GM12878 (cell line): ENCODE data around the gene ZDHHC18. TPM values are rescaled to one million over a fixed set of nuclear protein-coding genes. Genes with fewer than 3 reads are reported as not detected.

Experiments
- BCL11A ChIP-seq: IDR thresholded peaks from 2 replicates; pipeline ENCODE4 v1.6.1; 2011; ENCODE audit warnings: low read depth, low read length
- CHD2 ChIP-seq: IDR thresholded peaks from 2 replicates; pipeline ENCODE4 v1.6.1; 2011; ENCODE audit warnings: low read depth, low read length, improper control_type of control experiment, borderline replicate concordance
- E4F1 ChIP-seq: fragments of 450-650 bp; IDR thresholded peaks from 2 replicates; pipeline ENCODE4 v1.6.1; 2018; ENCODE audit warnings: borderline replicate concordance, mild to moderate bottlenecking; ENCODE audit not compliant: partially characterized antibody
- EP300 ChIP-seq, 2 experiments: fragments of 150-350 bp in 1 of 2; IDR thresholded peaks; 2 replicates each; pipeline ENCODE4 v1.6.1; 2011 to 2012; ENCODE audit warnings: low read depth in 2 of 2, low read length in 2 of 2, borderline replicate concordance in 1 of 2, improper control_type of control experiment in 1 of 2, inconsistent platforms in 1 of 2; ENCODE audit not compliant: control insufficient read depth in 1 of 2
- HDGF ChIP-seq: fragments of 450-650 bp; IDR thresholded peaks from 2 replicates; pipeline ENCODE4 v1.6.1; 2016; ENCODE audit warnings: antibody characterized with exemption
- IKZF2 ChIP-seq, 2 experiments: fragments of 450-650 bp; IDR thresholded peaks; 2 replicates each; pipeline ENCODE4 v1.6.1; 2017; ENCODE audit warnings: mild to moderate bottlenecking in 2 of 2, moderate library complexity in 2 of 2
- MTA2 ChIP-seq: fragments of 450-650 bp; IDR thresholded peaks from 2 replicates; pipeline ENCODE4 v1.6.1; 2016; ENCODE audit warnings: low read depth, mild to moderate bottlenecking, moderate library complexity
- PAX8 ChIP-seq: fragments of 450-650 bp; IDR thresholded peaks from 2 replicates; pipeline ENCODE4 v1.6.1; 2017; ENCODE audit warnings: mild to moderate bottlenecking, moderate library complexity
- POLR2A ChIP-seq: IDR thresholded peaks from 2 replicates; pipeline ENCODE4 v1.6.1; 2011; ENCODE audit warnings: low read depth, mild to moderate bottlenecking, low read length
- TAF1 ChIP-seq: IDR thresholded peaks from 2 replicates; pipeline ENCODE4 v1.6.1; 2011; ENCODE audit warnings: mild to moderate bottlenecking, low read depth, low read length, borderline replicate concordance
- TCF12 ChIP-seq: IDR thresholded peaks from 2 replicates; pipeline ENCODE4 v1.6.1; 2011; ENCODE audit warnings: low read depth, mild to moderate bottlenecking, low read length
- polyA plus RNA-seq, 11 experiments: library from polyadenylated mRNA; depleted of rRNA in 4 of 11; unstranded in 6 of 11; stranded (reverse) in 5 of 11; fragments of >200 nt; fragmentation: Nextera tagmentation in 4 of 11; fragmentation: Illumina TruSeq in 1 of 11; extraction: Ambion mirVana in 4 of 11; extraction: Trizol in 1 of 11; gene quantifications; 1 replicate in 1 of 11; 2 replicates in 10 of 11; pipeline versions ENCODE4 v1.2.1 to v1.2.3, GENCODE V29; 2011 to 2016; ENCODE audit warnings: inconsistent platforms in 2 of 11, missing spikeins in 2 of 11, low read depth in 1 of 11
- total RNA-seq, 4 experiments: library from RNA; depleted of rRNA in 3 of 4; stranded (reverse); fragments of >200 nt in 3 of 4; fragmentation: Illumina TruSeq in 1 of 4; extraction: Trizol in 1 of 4; gene quantifications; 2 replicates each; pipeline versions ENCODE4 v1.2.1 to v1.2.3, GENCODE V29; 2013 to 2021
- TF ChIP-seq, protein P1 (sequence below): IDR thresholded peaks from 2 replicates; pipeline ENCODE4 v1.6.1; 2012; ENCODE audit warnings: improper control_type of control experiment, low read depth, low read length; ENCODE audit not compliant: insufficient replicate concordance
- TF ChIP-seq, protein P2 (sequence below): fragments of 450-650 bp; IDR thresholded peaks from 2 replicates; pipeline ENCODE4 v1.6.1; 2017; ENCODE audit warnings: mild to moderate bottlenecking, low read depth, inconsistent platforms; ENCODE audit not compliant: poor library complexity, severe bottlenecking
- TF ChIP-seq, protein P3 (sequence below): fragments of 450-650 bp; IDR thresholded peaks from 2 replicates; pipeline ENCODE4 v1.6.1; 2017; ENCODE audit warnings: mild to moderate bottlenecking
- TF ChIP-seq, protein P4 (sequence below): fragments of 450-650 bp; formaldehyde crosslinking; IDR thresholded peaks from 2 replicates; pipeline ENCODE4 v1.4.0; 2022; ENCODE audit warnings: mild to moderate bottlenecking, moderate library complexity

ZDHHC18 gene
- total and polyA plus RNA-seq, 10 of the 15 experiments (the other 5 are each of a cell fraction or from before 2014, with no cell fraction given), result 0.40 to 81.2 (median 21.3) TPM

- TF ChIP-seq, protein P1, sequence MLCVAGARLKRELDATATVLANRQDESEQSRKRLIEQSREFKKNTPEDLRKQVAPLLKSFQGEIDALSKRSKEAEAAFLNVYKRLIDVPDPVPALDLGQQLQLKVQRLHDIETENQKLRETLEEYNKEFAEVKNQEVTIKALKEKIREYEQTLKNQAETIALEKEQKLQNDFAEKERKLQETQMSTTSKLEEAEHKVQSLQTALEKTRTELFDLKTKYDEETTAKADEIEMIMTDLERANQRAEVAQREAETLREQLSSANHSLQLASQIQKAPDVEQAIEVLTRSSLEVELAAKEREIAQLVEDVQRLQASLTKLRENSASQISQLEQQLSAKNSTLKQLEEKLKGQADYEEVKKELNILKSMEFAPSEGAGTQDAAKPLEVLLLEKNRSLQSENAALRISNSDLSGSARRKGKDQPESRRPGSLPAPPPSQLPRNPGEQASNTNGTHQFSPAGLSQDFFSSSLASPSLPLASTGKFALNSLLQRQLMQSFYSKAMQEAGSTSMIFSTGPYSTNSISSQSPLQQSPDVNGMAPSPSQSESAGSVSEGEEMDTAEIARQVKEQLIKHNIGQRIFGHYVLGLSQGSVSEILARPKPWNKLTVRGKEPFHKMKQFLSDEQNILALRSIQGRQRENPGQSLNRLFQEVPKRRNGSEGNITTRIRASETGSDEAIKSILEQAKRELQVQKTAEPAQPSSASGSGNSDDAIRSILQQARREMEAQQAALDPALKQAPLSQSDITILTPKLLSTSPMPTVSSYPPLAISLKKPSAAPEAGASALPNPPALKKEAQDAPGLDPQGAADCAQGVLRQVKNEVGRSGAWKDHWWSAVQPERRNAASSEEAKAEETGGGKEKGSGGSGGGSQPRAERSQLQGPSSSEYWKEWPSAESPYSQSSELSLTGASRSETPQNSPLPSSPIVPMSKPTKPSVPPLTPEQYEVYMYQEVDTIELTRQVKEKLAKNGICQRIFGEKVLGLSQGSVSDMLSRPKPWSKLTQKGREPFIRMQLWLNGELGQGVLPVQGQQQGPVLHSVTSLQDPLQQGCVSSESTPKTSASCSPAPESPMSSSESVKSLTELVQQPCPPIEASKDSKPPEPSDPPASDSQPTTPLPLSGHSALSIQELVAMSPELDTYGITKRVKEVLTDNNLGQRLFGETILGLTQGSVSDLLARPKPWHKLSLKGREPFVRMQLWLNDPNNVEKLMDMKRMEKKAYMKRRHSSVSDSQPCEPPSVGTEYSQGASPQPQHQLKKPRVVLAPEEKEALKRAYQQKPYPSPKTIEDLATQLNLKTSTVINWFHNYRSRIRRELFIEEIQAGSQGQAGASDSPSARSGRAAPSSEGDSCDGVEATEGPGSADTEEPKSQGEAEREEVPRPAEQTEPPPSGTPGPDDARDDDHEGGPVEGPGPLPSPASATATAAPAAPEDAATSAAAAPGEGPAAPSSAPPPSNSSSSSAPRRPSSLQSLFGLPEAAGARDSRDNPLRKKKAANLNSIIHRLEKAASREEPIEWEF, result peak; percentile 25
- TF ChIP-seq, protein P2, sequence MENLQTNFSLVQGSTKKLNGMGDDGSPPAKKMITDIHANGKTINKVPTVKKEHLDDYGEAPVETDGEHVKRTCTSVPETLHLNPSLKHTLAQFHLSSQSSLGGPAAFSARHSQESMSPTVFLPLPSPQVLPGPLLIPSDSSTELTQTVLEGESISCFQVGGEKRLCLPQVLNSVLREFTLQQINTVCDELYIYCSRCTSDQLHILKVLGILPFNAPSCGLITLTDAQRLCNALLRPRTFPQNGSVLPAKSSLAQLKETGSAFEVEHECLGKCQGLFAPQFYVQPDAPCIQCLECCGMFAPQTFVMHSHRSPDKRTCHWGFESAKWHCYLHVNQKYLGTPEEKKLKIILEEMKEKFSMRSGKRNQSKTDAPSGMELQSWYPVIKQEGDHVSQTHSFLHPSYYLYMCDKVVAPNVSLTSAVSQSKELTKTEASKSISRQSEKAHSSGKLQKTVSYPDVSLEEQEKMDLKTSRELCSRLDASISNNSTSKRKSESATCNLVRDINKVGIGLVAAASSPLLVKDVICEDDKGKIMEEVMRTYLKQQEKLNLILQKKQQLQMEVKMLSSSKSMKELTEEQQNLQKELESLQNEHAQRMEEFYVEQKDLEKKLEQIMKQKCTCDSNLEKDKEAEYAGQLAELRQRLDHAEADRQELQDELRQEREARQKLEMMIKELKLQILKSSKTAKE, result peak; percentile 85
- no peak; the same call in 1 of the 2 replicates for TF ChIP-seq PAX8
- peak; percentile 15; the same call in 1 of the 2 replicates for TF ChIP-seq TCF12
- TF ChIP-seq TAF1, result peak; percentile 35; the same call in 1 of the 2 replicates
- peak; percentile 76 to 81 for TF ChIP-seq IKZF2 (IDR thresholded peaks at IDR 0.05)
- TF ChIP-seq CHD2, result peak; percentile 36
- TF ChIP-seq E4F1, result no peak
- TF ChIP-seq, protein P3, sequence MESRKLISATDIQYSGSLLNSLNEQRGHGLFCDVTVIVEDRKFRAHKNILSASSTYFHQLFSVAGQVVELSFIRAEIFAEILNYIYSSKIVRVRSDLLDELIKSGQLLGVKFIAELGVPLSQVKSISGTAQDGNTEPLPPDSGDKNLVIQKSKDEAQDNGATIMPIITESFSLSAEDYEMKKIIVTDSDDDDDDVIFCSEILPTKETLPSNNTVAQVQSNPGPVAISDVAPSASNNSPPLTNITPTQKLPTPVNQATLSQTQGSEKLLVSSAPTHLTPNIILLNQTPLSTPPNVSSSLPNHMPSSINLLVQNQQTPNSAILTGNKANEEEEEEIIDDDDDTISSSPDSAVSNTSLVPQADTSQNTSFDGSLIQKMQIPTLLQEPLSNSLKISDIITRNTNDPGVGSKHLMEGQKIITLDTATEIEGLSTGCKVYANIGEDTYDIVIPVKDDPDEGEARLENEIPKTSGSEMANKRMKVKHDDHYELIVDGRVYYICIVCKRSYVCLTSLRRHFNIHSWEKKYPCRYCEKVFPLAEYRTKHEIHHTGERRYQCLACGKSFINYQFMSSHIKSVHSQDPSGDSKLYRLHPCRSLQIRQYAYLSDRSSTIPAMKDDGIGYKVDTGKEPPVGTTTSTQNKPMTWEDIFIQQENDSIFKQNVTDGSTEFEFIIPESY, result no peak
- TF ChIP-seq, protein P4, sequence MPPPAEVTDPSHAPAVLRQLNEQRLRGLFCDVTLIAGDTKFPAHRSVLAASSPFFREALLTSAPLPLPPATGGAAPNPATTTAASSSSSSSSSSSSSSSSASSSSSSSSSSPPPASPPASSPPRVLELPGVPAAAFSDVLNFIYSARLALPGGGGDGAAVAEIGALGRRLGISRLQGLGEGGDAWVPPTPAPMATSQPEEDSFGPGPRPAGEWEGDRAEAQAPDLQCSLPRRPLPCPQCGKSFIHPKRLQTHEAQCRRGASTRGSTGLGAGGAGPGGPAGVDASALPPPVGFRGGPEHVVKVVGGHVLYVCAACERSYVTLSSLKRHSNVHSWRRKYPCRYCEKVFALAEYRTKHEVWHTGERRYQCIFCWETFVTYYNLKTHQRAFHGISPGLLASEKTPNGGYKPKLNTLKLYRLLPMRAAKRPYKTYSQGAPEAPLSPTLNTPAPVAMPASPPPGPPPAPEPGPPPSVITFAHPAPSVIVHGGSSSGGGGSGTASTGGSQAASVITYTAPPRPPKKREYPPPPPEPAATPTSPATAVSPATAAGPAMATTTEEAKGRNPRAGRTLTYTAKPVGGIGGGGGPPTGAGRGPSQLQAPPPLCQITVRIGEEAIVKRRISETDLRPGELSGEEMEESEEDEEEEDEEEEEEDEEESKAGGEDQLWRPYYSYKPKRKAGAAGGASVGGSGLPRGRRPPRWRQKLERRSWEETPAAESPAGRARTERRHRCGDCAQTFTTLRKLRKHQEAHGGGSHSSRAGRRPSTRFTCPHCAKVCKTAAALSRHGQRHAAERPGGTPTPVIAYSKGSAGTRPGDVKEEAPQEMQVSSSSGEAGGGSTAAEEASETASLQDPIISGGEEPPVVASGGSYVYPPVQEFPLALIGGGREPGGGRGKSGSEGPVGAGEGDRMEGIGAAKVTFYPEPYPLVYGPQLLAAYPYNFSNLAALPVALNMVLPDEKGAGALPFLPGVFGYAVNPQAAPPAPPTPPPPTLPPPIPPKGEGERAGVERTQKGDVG (CRISPR knock-in tag), result no peak
- TF ChIP-seq HDGF, result peak; percentile 10; the same call in 1 of the 2 replicates
- peak in 1 of 2 experiments; percentile 2; a peak in 1 of 4 replicates for TF ChIP-seq EP300 (IDR thresholded peaks at IDR 0.05; ENCODE audit: borderline replicate concordance in 1 of 2, control insufficient read depth in 1 of 2, low read depth in 2 of 2, low read length in 2 of 2)
- TF ChIP-seq MTA2, result peak; percentile 85
- 0 out of 2 replicates have a peak, but pooled peaks have one; percentile 8 for TF ChIP-seq POLR2A
- peak; percentile 51; the same call in 1 of the 2 replicates for TF ChIP-seq BCL11A
Measured at GRCh38 chr1:26787381-26787705, 39.1 kb upstream of the ZDHHC18 start (continued).
